CD4-positive, alpha-beta T cell treated with Interleukin-6 at 100 ng/mL for 8 hours (primary cell): ENCODE results near the gene MESD.

ENCODE experiments used
- DNase-seq: peaks from one replicate; pipeline ENCODE4 v3.0.0-alpha.2; 2020; ENCODE audit warnings: mixed read lengths, low spot score

MESD gene

DNA sequence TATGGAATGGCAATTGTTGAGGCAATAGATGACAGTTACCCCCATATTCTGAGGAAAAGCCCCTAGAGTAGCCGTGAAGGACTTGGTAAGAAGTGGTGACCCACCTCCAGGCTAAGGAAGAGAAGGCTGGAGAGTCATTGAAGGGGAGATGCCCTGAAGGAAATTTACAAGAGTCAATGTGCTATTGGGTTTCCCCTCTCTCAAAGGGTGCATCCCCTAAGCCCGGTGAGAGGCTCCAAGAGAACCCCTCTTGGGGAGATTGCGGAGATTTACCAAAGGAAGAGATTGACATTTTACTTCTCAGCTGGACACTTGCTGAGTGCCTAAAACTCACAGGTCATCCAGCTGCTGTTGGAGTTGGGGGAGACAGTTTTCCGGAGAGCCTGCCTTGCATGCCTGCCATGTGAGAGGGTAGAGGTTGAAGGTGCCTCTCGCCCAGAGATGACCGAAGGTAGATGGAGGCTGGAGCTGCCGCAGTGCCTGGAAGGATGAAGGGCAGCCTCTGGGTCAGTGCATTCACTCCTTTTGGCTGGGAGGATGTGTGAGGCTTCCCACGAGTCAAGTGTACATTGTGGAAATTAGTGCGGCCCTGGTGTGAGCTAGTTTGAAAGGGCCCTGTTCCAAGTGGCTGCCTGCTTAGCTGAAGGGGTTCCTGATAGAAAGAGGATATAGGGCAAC lies 30.7 kb downstream of the MESD start:
- no peak for DNase-seq

- DNase-seq = no peak
Measured at GRCh38 chr15:80957976-80958375, 31.6 kb downstream of the MESD start.

DNA sequence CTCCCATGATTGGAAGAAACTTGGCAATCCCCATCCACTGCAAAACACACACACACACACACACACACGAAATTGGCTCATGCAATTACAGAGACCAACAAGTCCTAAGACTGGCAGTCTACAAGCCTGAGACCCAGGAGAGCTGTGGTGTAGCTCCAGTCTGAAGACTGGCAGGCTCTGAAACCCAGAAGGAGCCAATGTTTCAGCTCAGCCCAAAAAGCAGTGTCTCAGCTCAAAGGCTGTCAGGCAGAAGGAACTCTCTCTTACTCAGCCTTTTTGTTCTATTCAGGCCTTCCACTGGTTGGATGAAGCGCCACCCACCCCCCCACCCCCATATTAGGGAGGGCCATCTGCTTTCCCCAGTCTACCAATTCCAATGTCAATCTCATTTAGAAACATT lies 32.1 kb downstream of the MESD start:
- no peak for DNase-seq

DNA sequence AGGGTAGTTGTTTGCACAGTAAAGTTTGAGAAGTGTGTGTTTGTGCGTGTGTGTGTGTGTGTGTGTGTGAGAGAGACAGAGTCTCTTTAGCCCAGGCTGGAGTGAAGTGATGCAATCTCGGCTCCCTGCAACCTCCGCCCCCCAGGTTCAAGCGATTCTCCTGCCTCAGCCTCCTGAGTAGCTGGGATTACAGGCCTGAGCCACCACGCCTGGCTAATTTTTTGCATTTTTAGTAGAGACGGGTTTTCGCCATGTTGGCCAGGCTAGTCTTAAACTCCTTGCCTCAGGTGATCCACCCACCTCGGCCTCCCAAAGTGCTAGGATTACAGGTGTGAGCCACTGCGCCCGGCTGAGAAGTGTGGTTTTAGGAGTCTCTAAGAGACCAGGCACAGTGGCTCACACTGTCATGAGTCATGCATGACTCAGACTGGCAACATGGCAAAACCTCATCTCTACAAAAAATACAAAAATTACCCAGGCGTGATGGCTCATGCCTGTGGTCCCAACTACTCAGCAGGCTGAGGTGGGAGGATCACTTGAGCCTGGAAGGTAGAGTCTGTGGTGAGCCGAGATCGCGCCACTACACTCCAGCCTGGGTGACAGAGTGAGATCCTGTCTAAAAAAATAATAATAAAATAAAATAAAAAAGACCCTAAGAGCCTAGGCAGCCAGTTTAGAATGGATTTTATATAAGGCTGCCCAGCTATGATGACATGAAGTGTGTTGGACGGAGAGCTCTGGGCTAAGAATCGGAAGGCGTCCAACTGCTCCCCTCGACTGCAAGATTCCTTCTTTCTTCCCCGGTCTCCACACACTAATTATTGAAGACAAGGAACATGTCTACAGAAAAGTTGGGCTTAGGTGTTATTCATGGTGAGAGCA lies 33.8 kb downstream of the MESD start:
- DNase-seq = peak; percentile 32

GRCh38 chr15:80953953-80954778 lies 35.5 kb downstream of the MESD start:
- no peak for DNase-seq

GRCh38 chr15:80953001-80953952 lies 36.3 kb downstream of the MESD start:
- DNase-seq = no peak

DNA sequence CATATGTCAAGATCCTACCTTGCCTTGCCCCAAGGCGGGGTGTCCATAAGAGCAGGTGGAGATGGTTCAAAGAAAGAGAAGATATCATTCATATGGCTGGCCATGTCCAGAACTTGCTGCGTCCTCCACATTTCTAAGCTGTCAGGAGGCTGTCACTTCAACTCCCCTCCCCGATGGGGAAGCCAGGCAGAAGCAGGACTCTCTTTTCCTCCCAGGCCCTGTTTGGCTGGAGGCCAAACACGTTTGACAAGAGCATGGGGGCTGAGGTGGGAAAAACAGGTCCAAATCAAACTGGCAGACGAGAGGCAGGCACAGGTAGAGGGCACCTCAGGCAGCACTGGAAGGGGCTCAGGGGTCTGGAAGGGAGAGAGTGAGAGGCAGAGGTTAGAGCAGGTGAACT lies 37.7 kb downstream of the MESD start:
- no peak for DNase-seq

DNA sequence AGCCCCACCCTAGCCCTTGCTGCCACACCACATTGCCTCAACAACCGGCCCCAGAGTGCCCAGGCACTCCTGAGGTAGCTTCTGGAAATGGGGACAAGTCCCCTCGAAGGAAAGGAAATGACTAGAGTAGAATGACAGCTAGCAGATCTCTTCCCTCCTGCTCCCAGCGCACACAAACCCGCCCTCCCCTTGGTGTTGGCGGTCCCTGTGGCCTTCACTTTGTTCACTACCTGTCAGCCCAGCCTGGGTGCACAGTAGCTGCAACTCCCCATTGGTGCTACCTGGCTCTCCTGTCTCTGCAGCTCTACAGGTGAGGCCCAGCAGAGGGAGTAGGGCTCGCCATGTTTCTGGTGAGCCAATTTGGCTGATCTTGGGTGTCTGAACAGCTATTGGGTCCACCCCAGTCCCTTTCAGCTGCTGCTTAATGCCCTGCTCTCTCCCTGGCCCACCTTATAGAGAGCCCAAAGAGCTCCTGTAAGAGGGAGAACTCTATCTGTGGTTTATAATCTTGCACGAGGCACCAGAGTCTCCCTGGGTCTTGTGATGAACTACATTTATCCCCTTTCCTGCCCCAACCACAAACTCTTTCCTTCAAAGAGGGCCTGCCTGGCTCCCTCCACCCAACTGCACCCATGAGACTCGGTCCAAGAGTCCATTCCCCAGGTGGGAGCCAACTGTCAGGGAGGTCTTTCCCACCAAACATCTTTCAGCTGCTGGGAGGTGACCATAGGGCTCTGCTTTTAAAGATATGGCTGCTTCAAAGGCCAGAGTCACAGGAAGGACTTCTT lies 39.1 kb downstream of the MESD start:
- no peak for DNase-seq

GRCh38 chr15:80949756-80950155 lies 39.9 kb downstream of the MESD start:
- DNase-seq = no peak

GRCh38 chr15:80948651-80949292 lies 40.8 kb downstream of the MESD start:
- DNase-seq = no peak

DNA sequence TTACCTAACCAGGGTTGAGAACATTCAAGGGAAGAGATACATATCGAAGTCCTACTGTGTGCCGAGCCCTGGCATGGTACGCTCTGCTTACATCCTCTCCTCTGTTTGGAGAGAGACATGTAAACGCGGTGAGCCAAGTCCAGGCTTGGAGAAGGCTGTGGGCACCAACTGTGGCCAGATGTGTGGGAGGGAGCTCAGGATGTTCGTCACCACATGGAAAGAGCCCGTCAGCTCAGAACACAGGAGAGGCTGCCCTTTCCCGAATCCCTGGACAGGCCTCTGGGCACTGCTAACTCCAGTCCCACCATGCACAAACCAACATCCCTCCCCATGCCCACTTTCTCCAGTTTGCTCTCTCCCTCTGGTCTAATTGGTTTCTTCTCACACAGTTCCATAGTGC lies 43.0 kb downstream of the MESD start:
- DNase-seq = no peak

DNA sequence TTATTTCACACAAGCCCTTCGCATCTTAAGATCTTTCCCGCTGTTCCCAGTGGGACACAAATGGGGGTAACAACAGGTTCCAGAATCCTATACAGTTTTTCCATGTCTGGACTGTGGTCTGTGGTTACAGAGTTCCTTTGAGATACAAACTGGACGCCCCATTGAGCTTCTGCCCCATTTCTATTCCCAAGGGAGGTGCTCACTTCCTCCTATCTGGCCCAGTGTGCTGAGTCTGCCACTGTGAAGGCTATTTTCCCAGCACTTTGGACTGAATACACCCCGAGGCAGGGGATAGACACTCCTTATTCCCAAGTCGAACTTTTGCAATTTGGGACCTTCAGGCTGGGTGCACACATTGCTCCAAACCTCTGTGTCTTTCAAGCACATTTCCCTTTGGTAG lies 44.0 kb downstream of the MESD start:
- no peak for DNase-seq

DNA sequence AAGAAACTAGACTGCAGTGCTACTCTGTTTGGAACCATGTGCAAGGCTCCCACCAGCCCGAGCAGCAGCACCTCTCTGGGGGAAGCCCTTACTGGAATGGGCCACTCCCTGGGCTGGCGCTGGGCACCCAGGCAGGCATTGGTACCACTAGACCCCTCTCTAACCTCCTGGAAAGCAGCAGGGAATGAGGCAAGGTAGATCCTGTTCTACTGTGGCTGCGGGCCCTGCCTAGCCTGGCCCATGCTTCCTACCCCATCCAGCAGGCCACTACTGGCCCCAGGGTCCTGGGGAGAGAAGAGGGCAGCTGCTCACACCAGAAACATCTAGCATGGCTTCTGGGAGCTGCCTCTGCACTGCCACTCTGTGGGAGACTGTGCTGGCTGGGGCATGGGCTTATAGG lies 44.8 kb downstream of the MESD start:
- no peak for DNase-seq

GRCh38 chr15:80942746-80943565 lies 46.7 kb downstream of the MESD start:
- DNase-seq = no peak

- no peak for DNase-seq
Measured at GRCh38 chr15:80942266-80942665, 47.4 kb downstream of the MESD start.

GRCh38 chr15:80940851-80941250 lies 48.8 kb downstream of the MESD start:
- no peak for DNase-seq

- no peak for DNase-seq
Measured at GRCh38 chr15:80940331-80940730, 49.3 kb downstream of the MESD start.

DNA sequence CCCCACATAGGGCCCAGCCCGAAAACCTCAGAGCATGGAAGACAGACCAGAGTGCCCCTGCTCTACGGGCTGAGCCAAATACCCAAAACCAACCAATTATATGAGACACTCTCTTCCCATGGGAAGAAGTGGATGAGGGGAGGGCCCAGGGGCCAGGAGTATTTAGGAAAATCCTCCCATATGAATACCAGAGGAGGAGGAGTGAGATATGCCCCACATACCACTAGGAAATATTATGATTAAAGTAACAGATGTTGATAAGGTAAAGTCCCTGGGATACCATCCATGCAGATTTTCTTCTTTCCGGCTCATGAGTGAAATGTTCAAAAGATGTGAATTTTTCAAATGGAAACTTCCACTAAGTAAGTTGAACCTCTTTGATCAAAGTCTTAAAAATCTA lies 50.4 kb downstream of the MESD start:
- no peak for DNase-seq

DNA sequence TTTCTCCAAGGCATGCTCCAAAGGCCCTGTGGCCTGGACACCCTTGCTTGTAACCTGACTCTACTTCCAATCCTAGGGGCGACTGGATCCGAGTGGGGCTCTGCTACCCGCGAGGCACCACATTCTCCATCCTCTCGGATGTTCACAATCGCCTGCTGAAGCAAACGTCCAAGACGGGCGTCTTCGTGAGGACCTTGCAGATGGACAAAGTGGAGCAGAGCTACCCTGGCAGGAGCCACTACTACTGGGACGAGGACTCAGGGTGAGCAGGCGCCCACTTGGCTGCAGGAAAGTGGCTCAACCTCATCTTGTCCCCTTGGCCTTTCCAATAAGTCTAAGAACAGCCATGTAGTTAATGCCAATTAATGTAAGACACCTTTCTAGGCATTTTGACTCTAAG lies 51.9 kb downstream of the MESD start:
- no peak for DNase-seq
